HCT116 (cell line): ENCODE measurements around the gene ORMDL2. TPM values are rescaled to one million over a fixed set of nuclear protein-coding genes. Genes with fewer than 3 reads are reported as not detected.
A peak's percentile ranks its signal among the peaks of the same experiment; 100 is the strongest.

Experiments used
- ATAC-seq: fragments of 200-7000 bp; cut with Tn5 transposase; 2 replicates; pipeline ENCODE4 v1.9.1; 2020; ENCODE audit warnings: mild to moderate bottlenecking, moderate library complexity
- BruUV-seq: library from RNA; stranded (reverse); fragments of 400-500 nt; replicated peaks from 2 replicates; lab custom pipeline; 2021; lab: Mats Ljungman, UMichigan
- CTCF ChIA-PET: fragments of 300-600 bp; sonication (Branson Sonifier 250); formaldehyde crosslinking; loops from one replicate; lab custom pipeline; 2021; ENCODE audit warnings: antibody characterized with exemption; lab: Charles Lee
- POLR2A ChIA-PET: fragments of 300-600, 350-600 bp; sonication (Branson Sonifier 250); formaldehyde crosslinking; loops from one replicate; lab custom pipeline; 2021; ENCODE audit warnings: antibody characterized with exemption; lab: Charles Lee
- RAD21 ChIA-PET, 2 experiments: fragments of 300-600 bp; sonication (Branson Sonifier 250); formaldehyde crosslinking; loops; one replicate each; lab custom pipeline; 2023; ENCODE audit warnings: low total read pairs in 2 of 2; ENCODE audit not compliant: uncharacterized antibody in 2 of 2, unreplicated experiment in 2 of 2, low non-redundant PET in 1 of 2; lab: Charles Lee
- DNase-seq: peaks from one replicate; pipeline ENCODE4 v3.0.0-alpha.2; 2010; ENCODE audit warnings: low read depth, low spot score
- H2AFZ ChIP-seq: fragments of 200-600 bp; shearing (Covaris generic), sonication (generic); 2 replicates; pipeline ENCODE4 v1.6.1; 2017; ENCODE audit warnings: low read depth, mixed run types, mixed read lengths, antibody characterized with exemption, low read length; ENCODE audit not compliant: poor library complexity, severe bottlenecking
- H3K27ac ChIP-seq: 2 replicates; pipeline ENCODE4 v1.5.1; 2012; ENCODE audit warnings: low read depth, low read length
- H3K27me3 ChIP-seq: fragments of 200-600 bp; sonication (generic); 2 replicates; pipeline ENCODE4 v1.6.1; 2016; ENCODE audit warnings: mixed run types, low read length, mixed read lengths; ENCODE audit not compliant: insufficient read depth
- H3K36me3 ChIP-seq, 2 experiments: fragments of 200-500 bp in 1 of 2; fragments of 200-600 bp in 1 of 2; sonication (Bioruptor generic) in 1 of 2; sonication (generic) in 1 of 2; 2 replicates each; pipeline versions ENCODE4 v1.5.1 to v1.6.1; 2014 to 2016; ENCODE audit warnings: low read length in 2 of 2, inconsistent platforms in 1 of 2, mixed read lengths in 1 of 2, mixed run types in 1 of 2; ENCODE audit not compliant: insufficient read depth in 2 of 2, control insufficient read depth in 1 of 2
- H3K4me1 ChIP-seq, 2 experiments: fragments of 200-600 bp in 1 of 2; sonication (generic) in 1 of 2; 2 replicates each; pipeline versions ENCODE4 v1.5.1 to v1.6.1; 2012 to 2017; ENCODE audit warnings: low read length in 2 of 2, inconsistent platforms in 1 of 2, mild to moderate bottlenecking in 1 of 2, mixed read lengths in 1 of 2, mixed run types in 1 of 2, moderate library complexity in 1 of 2; ENCODE audit not compliant: insufficient read depth in 2 of 2, control insufficient read depth in 1 of 2
- H3K4me2 ChIP-seq: fragments of 200-600 bp; sonication (generic); 2 replicates; pipeline ENCODE4 v1.6.1; 2017; ENCODE audit warnings: mixed run types, low read length, mixed read lengths
- H3K4me3 ChIP-seq, 2 experiments: fragments of 200-600 bp in 1 of 2; sonication (generic) in 1 of 2; replicated peaks in 1 of 2; 2 replicates each; pipeline ENCODE4 v1.5.1; 2011 to 2016; ENCODE audit warnings: low read length in 2 of 2, control low read depth in 1 of 2, low read depth in 1 of 2, mild to moderate bottlenecking in 1 of 2, mixed read lengths in 1 of 2, mixed run types in 1 of 2
- H3K79me2 ChIP-seq: fragments of 200-600 bp; sonication (generic); 2 replicates; pipeline ENCODE4 v1.6.1; 2017; ENCODE audit warnings: mild to moderate bottlenecking, mixed run types, low read length, moderate library complexity, mixed read lengths; ENCODE audit not compliant: insufficient read depth
- H3K9ac ChIP-seq: fragments of 200-600 bp; sonication (generic); 2 replicates; pipeline ENCODE4 v1.6.1; 2016; ENCODE audit warnings: low read length, mixed read lengths
- H3K9me2 ChIP-seq: fragments of 200-600 bp; sonication (generic), shearing (Covaris generic); 2 replicates; pipeline ENCODE4 v1.6.1; 2017; ENCODE audit warnings: mixed run types, mild to moderate bottlenecking, moderate library complexity; ENCODE audit not compliant: insufficient read depth
- H3K9me3 ChIP-seq, 2 experiments: fragments of 200-500 bp in 1 of 2; fragments of 200-600 bp in 1 of 2; sonication (Bioruptor generic) in 1 of 2; sonication (generic) in 1 of 2; 2 replicates each; pipeline ENCODE4 v1.6.1; 2014 to 2017; ENCODE audit warnings: low read length in 2 of 2, mixed read lengths in 2 of 2, inconsistent platforms in 1 of 2, low read depth in 1 of 2, mild to moderate bottlenecking in 1 of 2, mixed run types in 1 of 2, moderate library complexity in 1 of 2; ENCODE audit not compliant: control insufficient read depth in 1 of 2, insufficient read depth in 1 of 2
- H4K20me1 ChIP-seq: fragments of 200-600 bp; sonication (generic), shearing (Covaris generic); 2 replicates; pipeline ENCODE4 v1.6.1; 2017; ENCODE audit warnings: mixed run types, mild to moderate bottlenecking, moderate library complexity; ENCODE audit not compliant: insufficient read depth
- CBX3 ChIP-seq: IDR thresholded peaks from 2 replicates; pipeline ENCODE4 v1.6.1; 2012; ENCODE audit warnings: low read depth
- CEBPB ChIP-seq: IDR thresholded peaks from 2 replicates; pipeline ENCODE4 v1.6.1; 2012; ENCODE audit warnings: low read depth
- EGR1 ChIP-seq: IDR thresholded peaks from 2 replicates; pipeline ENCODE4 v1.6.1; 2012; ENCODE audit warnings: low read depth
- ELF1 ChIP-seq: IDR thresholded peaks from 2 replicates; pipeline ENCODE4 v1.6.1; 2012; ENCODE audit warnings: low read depth, borderline replicate concordance
- EZH2 ChIP-seq: fragments of 200-600 bp; sonication (generic); IDR thresholded peaks from 2 replicates; pipeline ENCODE4 v1.6.1; 2017; ENCODE audit warnings: antibody characterized with exemption, mixed run types
- EZH2phosphoT487 ChIP-seq: fragments of 200-600 bp; IDR thresholded peaks from 2 replicates; pipeline ENCODE4 v1.6.1; 2018; ENCODE audit warnings: antibody characterized with exemption, borderline replicate concordance
- FOSL1 ChIP-seq: IDR thresholded peaks from 2 replicates; pipeline ENCODE4 v1.6.1; 2012; ENCODE audit warnings: low read depth
- JUND ChIP-seq: IDR thresholded peaks from 2 replicates; pipeline ENCODE4 v1.6.1; 2012
- POLR2A ChIP-seq: IDR thresholded peaks from 2 replicates; pipeline ENCODE4 v1.7.0; 2011; ENCODE audit warnings: borderline replicate concordance; ENCODE audit not compliant: insufficient read depth, insufficient read length; ENCODE audit errors: extremely low read depth
- RAD21 ChIP-seq: IDR thresholded peaks from 2 replicates; pipeline ENCODE4 v1.6.1; 2012; ENCODE audit warnings: low read depth, mild to moderate bottlenecking
- SRF ChIP-seq: IDR thresholded peaks from 2 replicates; pipeline ENCODE4 v1.6.1; 2012; ENCODE audit warnings: low read depth
- TCF7L2 ChIP-seq: IDR thresholded peaks from 2 replicates; pipeline ENCODE4 v1.7.0; 2011; ENCODE audit warnings: borderline replicate concordance, inconsistent platforms; ENCODE audit not compliant: insufficient read depth, insufficient read length; ENCODE audit errors: extremely low read depth
- YY1 ChIP-seq: IDR thresholded peaks from 2 replicates; pipeline ENCODE4 v1.6.1; 2011; ENCODE audit warnings: low read length, low read depth, moderate library complexity, mild to moderate bottlenecking; ENCODE audit not compliant: insufficient replicate concordance; ENCODE audit errors: extremely low read depth
- ZFX ChIP-seq: fragments of 450-650 bp; IDR thresholded peaks from 2 replicates; pipeline ENCODE4 v1.6.1; 2017
- intact Hi-C: fragments of 100-400 bp; cut with micrococcal nuclease; formaldehyde crosslinking; loops from 2 replicates; pipeline ENCODE4 v1.10.0; 2022
- total RNA-seq: library from RNA; stranded (reverse); gene quantifications from one replicate; pipeline ENCODE4 v1.2.1, GENCODE V29; 2021; ENCODE audit not compliant: unreplicated experiment
- TF ChIP-seq, protein P1 (sequence below): IDR thresholded peaks from 2 replicates; pipeline ENCODE4 v1.6.1; 2011; ENCODE audit warnings: mild to moderate bottlenecking, low read length, moderate library complexity; ENCODE audit not compliant: insufficient replicate concordance; ENCODE audit errors: extremely low read depth
- TF ChIP-seq, protein P2 (sequence below): IDR thresholded peaks from 2 replicates; pipeline ENCODE4 v1.6.1; 2012

Gene ORMDL2
- total RNA-seq, 1 experiment from 2014 or later: 25.5 TPM

DNA sequence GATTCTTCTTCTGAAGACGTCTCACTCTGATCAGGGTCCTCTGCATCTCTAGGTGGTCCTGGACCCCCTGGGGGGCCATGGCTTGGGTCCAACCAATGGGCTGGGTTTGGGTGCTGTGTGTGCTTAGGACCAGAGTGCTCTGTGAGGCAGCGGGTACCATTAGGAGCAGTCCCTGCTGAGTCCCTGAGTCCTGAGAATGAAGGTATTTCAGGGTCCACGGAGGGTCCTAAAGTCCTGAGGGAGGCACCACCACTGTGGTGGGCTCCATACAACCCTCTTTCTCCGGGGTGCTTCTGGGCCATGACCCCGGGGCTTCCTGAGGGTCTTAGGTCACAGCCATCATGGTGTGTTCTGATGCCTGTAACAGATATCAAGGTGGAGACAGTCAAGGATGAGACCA is 10.5 kb downstream of the ORMDL2 start:
- no peak for DNase-seq
- peaks cover 16 to 29% of the 10 kb centered on the region in 2 experiments; a peak in 3 of 4 replicates for H3K4me1 ChIP-seq
- H3K79me2 ChIP-seq: peaks cover 64% of the 10 kb centered on the region
- H3K36me3 ChIP-seq: peaks cover 5 to 17% of the 10 kb centered on the region in 2 experiments; a peak in 2 of 4 replicates
- RAD21 ChIA-PET: interaction anchor here in 1 of 2 experiments (1.7 kb wide), 1 partner anchor 102 kb away, joined by 4 read pairs; no protein-coding TSS in a partner anchor
- BruUV-seq: no TSS peak
- H4K20me1 ChIP-seq: no peaks in the 10 kb centered on the region
- intact Hi-C loops: loop anchor here (2.0 kb wide), 1 partner anchor 98 kb away; the partner anchor contains the start of gene PYM1
- peak overlapping the region; percentile 87 for H3K4me2 ChIP-seq
- no peaks in the 10 kb centered on the region for H3K27me3 ChIP-seq
- H3K9me3 ChIP-seq: no peaks in the 10 kb centered on the region
- peak overlapping the region; percentile 87 for H3K27ac ChIP-seq
- H3K9ac ChIP-seq: peak overlapping the region; percentile 85
- H2AFZ ChIP-seq: no peak overlapping the region
- no peak for ATAC-seq
- TF ChIP-seq, protein P1, sequence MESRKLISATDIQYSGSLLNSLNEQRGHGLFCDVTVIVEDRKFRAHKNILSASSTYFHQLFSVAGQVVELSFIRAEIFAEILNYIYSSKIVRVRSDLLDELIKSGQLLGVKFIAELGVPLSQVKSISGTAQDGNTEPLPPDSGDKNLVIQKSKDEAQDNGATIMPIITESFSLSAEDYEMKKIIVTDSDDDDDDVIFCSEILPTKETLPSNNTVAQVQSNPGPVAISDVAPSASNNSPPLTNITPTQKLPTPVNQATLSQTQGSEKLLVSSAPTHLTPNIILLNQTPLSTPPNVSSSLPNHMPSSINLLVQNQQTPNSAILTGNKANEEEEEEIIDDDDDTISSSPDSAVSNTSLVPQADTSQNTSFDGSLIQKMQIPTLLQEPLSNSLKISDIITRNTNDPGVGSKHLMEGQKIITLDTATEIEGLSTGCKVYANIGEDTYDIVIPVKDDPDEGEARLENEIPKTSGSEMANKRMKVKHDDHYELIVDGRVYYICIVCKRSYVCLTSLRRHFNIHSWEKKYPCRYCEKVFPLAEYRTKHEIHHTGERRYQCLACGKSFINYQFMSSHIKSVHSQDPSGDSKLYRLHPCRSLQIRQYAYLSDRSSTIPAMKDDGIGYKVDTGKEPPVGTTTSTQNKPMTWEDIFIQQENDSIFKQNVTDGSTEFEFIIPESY: no peak
- TF ChIP-seq YY1 (no peak), ELF1 (no peak), SRF (no peak), CBX3 (no peak), TCF7L2 (no peak), CEBPB (no peak), JUND (no peak), EZH2 (no peak), POLR2A (no peak), ZFX (no peak), RAD21 (no peak), FOSL1 (no peak), EZH2phosphoT487 (no peak), EGR1 (no peak)
- TF ChIP-seq, protein P2, sequence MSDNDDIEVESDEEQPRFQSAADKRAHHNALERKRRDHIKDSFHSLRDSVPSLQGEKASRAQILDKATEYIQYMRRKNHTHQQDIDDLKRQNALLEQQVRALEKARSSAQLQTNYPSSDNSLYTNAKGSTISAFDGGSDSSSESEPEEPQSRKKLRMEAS: no peak
- CTCF ChIA-PET: interaction anchor here (1.6 to 2.1 kb wide), 2 partner anchors 10 to 168 kb away, joined by 4 to 14 read pairs; partner anchors contain the start of genes ORMDL2 and SARNP
- H3K4me3 ChIP-seq: peak overlapping the region; percentile 93 to 97
- no peaks in the 10 kb centered on the region for H3K9me2 ChIP-seq
- POLR2A ChIA-PET: interaction anchor here (0.6 to 3.4 kb wide), 5 partner anchors 8 to 104 kb away, joined by 4 to 59 read pairs (median 7); partner anchors contain the start of genes ORMDL2 and SARNP
